Colonic mucosa (tissue), 4 donors: ENCODE results near the gene OR8H1. TPM values are rescaled to one million over a fixed set of nuclear protein-coding genes. Genes with fewer than 3 reads are reported as not detected.

Source experiments
- DNase-seq: peaks from one replicate; pipeline ENCODE4 v3.0.0-alpha.2; 2020
- H3K27ac ChIP-seq: fragments of 200-600 bp; one replicate; pipeline ENCODE4 v1.8.0; 2021
- H3K27me3 ChIP-seq: fragments of 200-600 bp; one replicate; pipeline ENCODE4 v1.8.0; 2021
- H3K36me3 ChIP-seq: fragments of 200-600 bp; one replicate; pipeline ENCODE4 v1.8.0; 2021
- H3K4me1 ChIP-seq: fragments of 200-600 bp; one replicate; pipeline ENCODE4 v1.8.0; 2021; ENCODE audit warnings: mild to moderate bottlenecking
- H3K4me3 ChIP-seq: fragments of 200-600 bp; one replicate; pipeline ENCODE4 v1.8.0; 2021
- H3K9ac ChIP-seq, 2 donors: one replicate each; pipeline ENCODE4 v1.7.0; 2013; ENCODE audit warnings: control low read depth in 2 of 2, low read depth in 2 of 2, low read length in 2 of 2
- H3K9me3 ChIP-seq: fragments of 200-600 bp; one replicate; pipeline ENCODE4 v1.8.0; 2021
- CTCF ChIP-seq: fragments of 200-600 bp; IDR thresholded peaks from one replicate; pipeline ENCODE4 v1.8.0; 2022; ENCODE audit warnings: antibody characterized with exemption, mild to moderate bottlenecking
- intact Hi-C: fragments of 100-400 bp; cut with DNase I; formaldehyde crosslinking; loops from one replicate; pipeline ENCODE4 v1.14.1; 2022
- total RNA-seq, 2 donors: library from RNA; stranded (reverse); fragmentation: NEBNext Ultra II Directional in 1 of 2; extraction: Animal tissue kit (Norgen Biotek cat#: 25700) in 1 of 2; gene quantifications; one replicate each; pipeline ENCODE4 v1.2.1, GENCODE V29; 2021
- donor health status: healthy.
- donor health status: DM: no; HTN: no; CAD: no.
- donor health status: DM: no; HTN: no; CAD: no.

The OR8H1 gene
- total RNA-seq, 2 donors from 2014 or later = not detected

GRCh38 chr11:56307836-56308235 lies 15.8 kb upstream of the OR8H1 start:
- intact Hi-C loops = no loop called here
- DNase-seq = no peak
- Histone ChIP-seq H3K9me3 (no peaks in the 10 kb centered on the region), H3K27ac (no peak overlapping the region), H3K36me3 (no peaks in the 10 kb centered on the region), H3K4me1 (no peaks in the 10 kb centered on the region), H3K4me3 (no peak overlapping the region), H3K27me3 (no peaks in the 10 kb centered on the region), H3K9ac (no peak overlapping the region)
- no peak for TF ChIP-seq CTCF

- no peak for TF ChIP-seq CTCF
- H3K36me3 ChIP-seq = no peaks in the 10 kb centered on the region
- no peaks in the 10 kb centered on the region for H3K4me1 ChIP-seq
- no peak overlapping the region for H3K9ac ChIP-seq
- H3K9me3 ChIP-seq = no peaks in the 10 kb centered on the region
- intact Hi-C loops = no loop called here
- DNase-seq = no peak
- no peak overlapping the region for H3K4me3 ChIP-seq
- no peaks in the 10 kb centered on the region for H3K27me3 ChIP-seq
- no peak overlapping the region for H3K27ac ChIP-seq
These were observed 4.8 kb upstream of the OR8H1 start for GRCh38 chr11:56296898-56297297.

GRCh38 chr11:56273854-56274253 lies 18.2 kb downstream of the OR8H1 start, which contains the start of gene OR5T1:
Gene OR5T1 (plus strand): TSS chr11:56274154. CDS start chr11:56275639, 1,485 bp downstream.
- Histone ChIP-seq H3K36me3 (no peaks in the 10 kb centered on the region), H3K4me3 (no peak within 1 kb of the TSS), H3K27me3 (no peaks in the 10 kb centered on the region), H3K4me1 (no peaks in the 10 kb centered on the region), H3K9ac (no peak within 1 kb of the TSS), H3K9me3 (no peaks in the 10 kb centered on the region), H3K27ac (no peak within 1 kb of the TSS)
- TF ChIP-seq CTCF = no peak
- DNase-seq = no peak
- intact Hi-C loops = no loop called here

GRCh38 chr11:56271092-56271491 lies 21.0 kb downstream of the OR8H1 start:
- Histone ChIP-seq H3K27ac (no peak overlapping the region), H3K4me1 (no peaks in the 10 kb centered on the region), H3K27me3 (no peaks in the 10 kb centered on the region), H3K9me3 (no peaks in the 10 kb centered on the region), H3K9ac (no peak overlapping the region), H3K4me3 (no peak overlapping the region), H3K36me3 (no peaks in the 10 kb centered on the region)
- DNase-seq = no peak
- no peak for TF ChIP-seq CTCF
- intact Hi-C loops = no loop called here

GRCh38 chr11:56251954-56252353 lies 40.1 kb downstream of the OR8H1 start, which contains the start of gene OR5T3:
Gene OR5T3 (plus strand): TSS chr11:56252254. CDS start chr11:56252254, 0 bp downstream.
- Histone ChIP-seq H3K36me3 (no peaks in the 10 kb centered on the region), H3K27ac (no peak within 1 kb of the TSS), H3K9ac (no peak within 1 kb of the TSS), H3K9me3 (no peaks in the 10 kb centered on the region), H3K4me1 (no peaks in the 10 kb centered on the region), H3K27me3 (no peaks in the 10 kb centered on the region), H3K4me3 (no peak within 1 kb of the TSS)
- TF ChIP-seq CTCF = no peak
- no peak for DNase-seq
- intact Hi-C loops = no loop called here

Other genes with a start within 250 kb of the OR8H1 start
- gene OR8I2, start 198.9 kb downstream of the OR8H1 start, total RNA-seq = not detected
- not detected for gene OR8H2, start 188.6 kb downstream of the OR8H1 start, total RNA-seq
- gene OR8H3, start 169.9 kb downstream of the OR8H1 start, total RNA-seq = not detected
- not detected for gene OR8J3, start 152.1 kb downstream of the OR8H1 start, total RNA-seq
- not detected for gene OR8K5, start 131.9 kb downstream of the OR8H1 start, total RNA-seq
- gene OR5J2, start 115.6 kb downstream of the OR8H1 start, total RNA-seq = not detected
- not detected for gene OR5T2, start 58.0 kb downstream of the OR8H1 start, total RNA-seq
- gene OR5T3, start 40.0 kb downstream of the OR8H1 start, total RNA-seq = not detected
- not detected for gene OR5T1, start 18.1 kb downstream of the OR8H1 start, total RNA-seq
- gene OR8K3, start 22.9 kb upstream of the OR8H1 start, total RNA-seq = not detected
- not detected for gene OR8K1, start 53.8 kb upstream of the OR8H1 start, total RNA-seq
- gene OR8J1, start 62.0 kb upstream of the OR8H1 start, total RNA-seq = not detected
- gene OR8U1, start 83.4 kb upstream of the OR8H1 start, total RNA-seq = not detected
- gene OR5AL1, start 120.4 kb upstream of the OR8H1 start, total RNA-seq = not detected
- gene OR5M3, start 181.1 kb upstream of the OR8H1 start, total RNA-seq = not detected
- not detected for gene OR5M8, start 199.1 kb upstream of the OR8H1 start, total RNA-seq